Loucy (cell line): Measurements from ENCODE around the gene CUL1.

Experiments
- CTCF ChIP-seq: fragments of 200-600 bp; sonication (generic); conservative IDR thresholded peaks from 2 replicates; pipeline ENCODE4 v1.5.1; 2014; ENCODE audit warnings: mild to moderate bottlenecking, antibody characterized with exemption, low read length
- EZH2phosphoT487 ChIP-seq: fragments of 200-600 bp; IDR thresholded peaks from 2 replicates; pipeline ENCODE4 v1.6.1; 2018; ENCODE audit warnings: antibody characterized with exemption, mild to moderate bottlenecking, moderate library complexity, borderline replicate concordance

DNA sequence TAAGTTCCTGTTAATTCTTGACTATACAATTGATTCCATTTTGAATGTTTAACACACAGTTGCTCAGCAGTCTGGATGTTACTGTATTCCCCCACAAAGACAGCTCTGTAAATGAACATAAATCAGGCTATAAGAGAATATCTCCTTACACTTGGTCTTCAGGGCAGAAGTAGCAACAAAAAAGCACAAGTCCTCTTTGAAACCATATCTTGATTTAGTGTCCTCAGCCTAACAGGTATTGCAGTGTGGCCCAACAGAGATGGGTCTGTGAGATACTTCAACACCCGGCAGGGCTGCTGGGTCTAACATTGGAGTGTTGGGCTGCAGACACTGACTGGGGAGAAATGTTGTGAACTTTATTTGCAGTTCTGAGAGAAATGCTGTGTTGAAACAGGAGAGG, 75.8 kb downstream of the CUL1 start:
- TF ChIP-seq CTCF = no peak
- TF ChIP-seq EZH2phosphoT487 = no peak
